HG03139 (cell line): ENCODE measurements around the gene BICD1.

ENCODE experiments used
- ATAC-seq: cut with Tn5 transposase; IDR thresholded peaks from one replicate; pipeline ENCODE4 v1.9.1; 2021; ENCODE audit not compliant: unreplicated experiment

The BICD1 gene

GRCh38 chr12:32398816-32399369 is 292.2 kb downstream of the BICD1 start:
- no peak for ATAC-seq

- peak; percentile 84 for ATAC-seq
Observed at GRCh38 chr12:32399370-32400113, 292.9 kb downstream of the BICD1 start, which contains the start of gene FGD4. Gene FGD4, plus strand, starts transcription at chr12:32399558.

GRCh38 chr12:32400114-32400672 is 293.5 kb downstream of the BICD1 start:
- no peak for ATAC-seq

GRCh38 chr12:32400866-32401265 is 294.2 kb downstream of the BICD1 start:
- no peak for ATAC-seq

GRCh38 chr12:32402170-32402569 is 295.5 kb downstream of the BICD1 start:
- no peak for ATAC-seq

GRCh38 chr12:32402946-32403345 is 296.3 kb downstream of the BICD1 start:
- ATAC-seq = no peak

- ATAC-seq = no peak
Observed at GRCh38 chr12:32407795-32408194, 301.1 kb downstream of the BICD1 start.

GRCh38 chr12:32413412-32413811 is 306.8 kb downstream of the BICD1 start:
- no peak for ATAC-seq

GRCh38 chr12:32418221-32418620 is 311.6 kb downstream of the BICD1 start:
- no peak for ATAC-seq

- ATAC-seq = no peak
Observed at GRCh38 chr12:32418903-32419519, 312.4 kb downstream of the BICD1 start.

- ATAC-seq = no peak
Observed at GRCh38 chr12:32419520-32419960, 312.9 kb downstream of the BICD1 start.

GRCh38 chr12:32420356-32420755 is 313.7 kb downstream of the BICD1 start:
- no peak for ATAC-seq

- ATAC-seq = no peak
Observed at GRCh38 chr12:32423559-32423958, 316.9 kb downstream of the BICD1 start.

- no peak for ATAC-seq
Observed at GRCh38 chr12:32431025-32431424, 324.4 kb downstream of the BICD1 start.
